ENCODE measurements around the gene AGBL1.
"Not testable (repeated sequence)": the region's sequence is repeated elsewhere in the genome, so short reads cannot be mapped to it uniquely, and the experiment has no call there.

AGBL1 gene

GRCh38 chr15:86399041-86399954 is 319.6 kb downstream of the AGBL1 start:
- DNase-seq (ENCODE audit: low read depth in 2 of 2), result no peak

GRCh38 chr15:86403221-86403620 is 323.6 kb downstream of the AGBL1 start:
- no peak for DNase-seq (ENCODE audit: low read depth in 2 of 2)

- DNase-seq (ENCODE audit: low read depth in 2 of 2), result no peak
These were observed 324.4 kb downstream of the AGBL1 start for GRCh38 chr15:86403914-86404583.

DNA sequence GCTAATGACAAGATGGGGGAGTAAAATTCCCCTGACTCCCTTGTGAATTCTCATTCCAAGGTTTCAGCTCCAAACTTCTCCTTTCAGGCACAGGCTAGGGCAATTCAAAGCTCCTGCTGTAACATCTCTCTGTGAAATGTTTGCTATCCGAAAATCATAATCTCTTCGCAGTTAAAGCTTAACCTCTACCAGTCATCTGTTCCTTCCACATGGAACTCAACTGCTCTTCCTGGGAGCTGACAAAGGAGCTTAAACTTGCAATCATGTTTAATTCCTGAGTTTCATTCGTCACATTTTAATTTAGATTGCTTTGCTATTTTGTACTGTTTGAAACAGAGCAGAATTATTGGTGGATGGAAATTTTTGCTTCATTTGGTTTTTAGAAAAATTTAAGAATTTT is 328.6 kb downstream of the AGBL1 start:
- no peak for DNase-seq (ENCODE audit: low read depth in 2 of 2)

- no peak for DNase-seq (ENCODE audit: low read depth in 2 of 2)
These were observed 332.2 kb downstream of the AGBL1 start for GRCh38 chr15:86411916-86412315.

DNA sequence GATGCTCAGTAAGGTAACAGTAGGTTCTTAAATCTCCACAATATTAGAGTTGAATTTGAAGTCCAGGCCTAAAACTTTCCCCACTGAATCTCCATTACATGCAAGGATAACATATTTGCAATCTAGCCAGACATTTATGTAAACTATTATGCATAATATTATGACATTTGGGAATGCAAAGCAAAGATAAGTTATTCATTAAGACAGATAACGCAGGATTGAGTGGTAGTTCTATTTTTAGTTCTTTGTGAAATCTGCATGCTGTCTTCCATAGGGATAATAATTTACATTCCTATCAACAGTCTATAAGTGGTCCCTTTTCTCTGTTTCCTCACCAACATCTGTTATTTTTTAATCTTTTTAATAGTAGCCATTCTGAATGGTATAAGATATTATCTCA is 333.5 kb downstream of the AGBL1 start:
- DNase-seq (ENCODE audit: low read depth in 2 of 2), result no peak

DNA sequence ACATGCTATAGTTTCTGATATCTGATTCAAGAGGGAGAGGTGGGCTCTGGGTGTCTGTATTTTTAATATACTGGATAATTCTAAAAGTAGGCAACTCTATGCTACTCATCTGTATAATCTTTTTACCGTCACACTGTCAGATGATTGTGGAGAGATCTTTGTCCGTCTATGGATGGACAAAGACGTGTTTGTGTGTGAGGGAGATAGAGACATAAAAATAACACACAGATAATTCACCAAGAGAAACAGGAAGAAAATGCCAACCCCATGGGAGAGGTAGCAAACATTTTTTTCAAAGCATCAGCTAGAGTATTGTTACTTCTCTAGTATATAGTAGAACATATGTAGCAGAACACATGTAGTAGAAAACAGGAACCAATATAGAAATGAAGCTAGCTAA is 346.1 kb downstream of the AGBL1 start:
- no peak for DNase-seq (ENCODE audit: low read depth in 2 of 2)

GRCh38 chr15:86432861-86433260 is 353.2 kb downstream of the AGBL1 start:
- DNase-seq (ENCODE audit: low read depth in 2 of 2), result no peak

- no peak for DNase-seq (ENCODE audit: low read depth in 2 of 2)
These were observed 354.3 kb downstream of the AGBL1 start for GRCh38 chr15:86433983-86434382.

GRCh38 chr15:86439614-86440013 is 359.9 kb downstream of the AGBL1 start:
- no peak for DNase-seq (ENCODE audit: low read depth in 2 of 2)

DNA sequence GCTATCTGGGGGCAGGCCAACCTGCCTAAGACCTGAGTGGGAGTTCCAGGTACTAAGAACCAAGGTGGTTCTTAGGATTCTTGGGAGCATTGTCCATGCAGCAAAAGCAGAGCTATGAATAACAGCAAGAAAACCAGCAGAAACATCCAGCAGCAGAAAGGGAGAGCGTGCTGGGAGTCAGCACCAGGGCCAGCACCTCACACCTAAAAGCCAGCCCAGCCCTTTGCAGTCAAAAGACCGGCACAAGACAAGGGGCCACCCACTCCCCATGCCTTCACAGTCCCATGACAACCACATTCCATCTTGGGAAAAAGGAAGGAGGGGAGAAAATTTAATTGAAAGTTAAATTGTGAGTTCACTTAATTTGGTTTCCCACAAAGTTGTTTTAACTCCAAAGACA is 364.9 kb downstream of the AGBL1 start:
- no peak for DNase-seq (ENCODE audit: low read depth in 2 of 2)

- DNase-seq (ENCODE audit: low read depth in 2 of 2), result no peak
These were observed 366.0 kb downstream of the AGBL1 start for GRCh38 chr15:86445579-86446252.

DNA sequence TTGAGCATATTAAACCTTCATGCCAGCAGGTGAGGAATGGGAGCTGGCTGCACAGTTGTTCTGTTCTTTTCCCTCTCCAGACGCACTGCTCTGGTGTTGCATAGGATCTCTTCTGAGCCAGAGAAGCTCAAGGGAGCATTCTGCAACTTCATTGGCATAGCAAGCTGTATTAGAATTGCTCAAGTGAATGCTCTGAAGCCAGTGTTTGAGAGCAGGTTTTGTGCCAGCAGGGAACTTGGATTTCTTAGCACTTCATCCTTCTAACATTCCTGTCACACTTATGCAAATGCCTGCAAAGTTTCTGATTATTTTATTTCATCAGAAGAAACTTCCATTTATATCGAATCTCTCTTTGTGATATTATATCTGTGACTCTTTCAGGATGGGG is 366.6 kb downstream of the AGBL1 start:
- no peak for DNase-seq (ENCODE audit: low read depth in 2 of 2)

GRCh38 chr15:86465470-86466039 is 385.9 kb downstream of the AGBL1 start:
- not testable (repeated sequence) for DNase-seq (ENCODE audit: low read depth in 2 of 2)

- DNase-seq (ENCODE audit: low read depth in 2 of 2), result no peak
These were observed 402.0 kb downstream of the AGBL1 start for GRCh38 chr15:86481720-86482119.

DNA sequence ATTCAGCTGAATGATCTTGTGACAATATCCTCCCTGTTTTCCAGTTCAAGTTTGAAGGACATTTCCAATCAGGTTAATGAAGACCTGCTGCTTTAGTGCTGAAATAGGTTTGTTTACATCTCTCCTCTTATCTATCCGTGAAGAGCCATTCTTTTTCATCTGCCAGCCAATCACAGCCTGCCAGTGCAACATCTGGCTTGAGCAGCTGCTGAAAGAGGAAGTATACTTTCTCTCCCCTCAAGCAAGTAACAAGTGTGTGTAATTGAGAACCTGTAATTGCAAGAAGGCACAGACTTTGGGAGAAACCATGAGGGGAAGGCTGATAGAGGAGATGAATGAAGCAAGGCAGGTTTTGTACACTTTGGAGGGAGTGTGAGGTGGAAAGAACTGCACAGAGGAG is 404.3 kb downstream of the AGBL1 start:
- DNase-seq (ENCODE audit: low read depth in 2 of 2), result no peak

DNA sequence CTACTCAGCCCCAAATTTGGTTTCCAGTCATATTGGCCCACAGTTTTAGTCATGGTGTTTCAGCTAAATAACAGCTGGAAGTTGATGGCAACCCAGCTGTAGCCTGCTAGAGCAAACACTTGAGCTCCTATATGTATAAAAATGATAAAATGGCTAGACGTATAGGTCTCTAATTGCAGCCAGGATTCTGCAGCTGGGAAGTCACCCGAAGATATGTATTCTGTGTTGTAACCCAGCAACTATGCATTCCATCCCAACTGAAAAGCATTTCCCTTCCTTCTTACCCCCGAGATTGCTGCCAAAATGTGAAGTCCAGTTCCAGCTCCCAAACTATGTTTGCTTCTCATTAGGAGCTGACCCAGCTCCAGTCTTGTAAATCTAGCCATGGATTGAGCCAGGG is 408.4 kb downstream of the AGBL1 start:
- no peak for DNase-seq (ENCODE audit: low read depth in 2 of 2)

DNA sequence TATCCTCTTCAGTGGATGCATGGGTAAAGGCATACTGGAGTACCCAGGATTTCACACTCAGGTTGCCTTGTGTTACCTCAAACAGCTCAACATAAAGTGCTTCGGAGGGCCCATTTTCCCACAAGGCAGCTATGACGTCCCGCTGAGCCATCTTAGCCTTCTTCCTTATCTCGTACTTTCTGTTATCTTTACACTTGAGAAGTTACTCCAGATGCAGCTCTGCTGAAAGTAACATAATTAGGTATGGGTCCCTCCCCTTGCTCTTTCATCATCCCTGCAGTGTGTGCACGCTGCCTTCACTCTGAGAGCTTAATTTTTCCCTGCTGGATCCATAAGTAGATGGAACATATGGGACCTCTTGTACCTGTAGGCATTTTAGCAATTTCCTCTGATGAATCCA is 410.3 kb downstream of the AGBL1 start:
- no peak for DNase-seq (ENCODE audit: low read depth in 2 of 2)

- DNase-seq (ENCODE audit: low read depth in 2 of 2), result no peak
These were observed 411.4 kb downstream of the AGBL1 start for GRCh38 chr15:86491118-86491517.

DNA sequence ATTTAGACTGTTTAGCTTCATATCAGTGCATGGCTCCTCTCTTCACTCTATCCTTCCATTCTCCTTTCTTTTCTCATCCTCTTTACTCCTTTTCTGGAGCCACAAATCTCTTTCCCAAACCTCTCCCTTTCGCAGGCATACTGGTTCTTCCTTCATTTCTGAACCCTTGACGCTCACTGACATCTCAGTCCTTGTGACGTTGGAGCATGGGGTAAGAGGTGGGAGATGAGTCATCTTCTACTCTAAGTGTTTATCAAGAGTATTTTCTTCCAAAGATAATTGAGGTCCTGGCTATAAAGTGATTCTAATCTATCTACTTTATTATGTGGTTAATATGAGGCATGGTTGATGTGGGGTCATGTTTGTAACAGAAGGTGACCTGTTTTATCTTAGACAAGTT is 414.2 kb downstream of the AGBL1 start:
- no peak for DNase-seq (ENCODE audit: low read depth in 2 of 2)

DNA sequence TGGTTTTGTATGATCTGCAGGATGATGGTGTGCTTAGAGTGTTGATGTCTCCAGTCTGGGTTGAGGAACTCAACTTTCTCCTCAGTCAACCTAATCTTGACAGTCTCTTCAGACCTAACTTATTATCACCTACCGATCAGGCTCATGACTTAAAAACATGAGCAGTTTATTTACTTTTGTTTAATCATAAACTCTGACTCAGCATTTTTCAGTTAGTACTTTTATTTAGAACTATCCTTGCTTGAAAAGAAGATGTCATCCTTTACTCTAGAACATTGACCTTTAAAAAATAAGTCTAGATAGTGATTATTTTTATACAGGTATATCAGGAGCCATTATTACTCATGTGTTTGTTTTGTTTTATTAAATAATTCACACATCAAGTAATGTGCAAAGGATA is 414.8 kb downstream of the AGBL1 start:
- no peak for DNase-seq (ENCODE audit: low read depth in 2 of 2)

GRCh38 chr15:86502301-86502700 is 422.6 kb downstream of the AGBL1 start:
- DNase-seq (ENCODE audit: low read depth in 2 of 2), result no peak
